Psoas muscle (tissue), 8 donors: ENCODE results near the gene C1QTNF6. TPM values are rescaled to one million over a fixed set of nuclear protein-coding genes. Genes with fewer than 3 reads are reported as not detected.

Source experiments
- ATAC-seq, 4 donors: fragments of 200-7000 bp; cut with Tn5 transposase; one replicate each; pipeline ENCODE4 v1.9.1; 2020; ENCODE audit warnings: moderate library complexity in 3 of 4, mild to moderate bottlenecking in 2 of 4
- DNase-seq, 2 donors: peaks; one replicate each; pipeline ENCODE4 v3.0.0-alpha.2; 2020
- H3K27ac ChIP-seq: fragments of 200-600 bp; one replicate; pipeline ENCODE4 v1.8.0; 2022
- H3K27me3 ChIP-seq, 3 donors: fragments of 200-600 bp in 1 of 3; one replicate each; pipeline versions ENCODE4 v1.6.1 to v1.8.0; 2013 to 2022; ENCODE audit warnings: low read length in 2 of 3, mild to moderate bottlenecking in 2 of 3, moderate library complexity in 1 of 3; ENCODE audit not compliant: insufficient read depth in 3 of 3
- H3K36me3 ChIP-seq, 2 donors: fragments of 200-600 bp in 1 of 2; one replicate each; pipeline versions ENCODE4 v1.6.1 to v1.8.0; 2013 to 2022; ENCODE audit warnings: low read depth in 1 of 2, mild to moderate bottlenecking in 1 of 2, moderate library complexity in 1 of 2; ENCODE audit not compliant: insufficient read depth in 1 of 2
- H3K4me1 ChIP-seq: fragments of 200-600 bp; one replicate; pipeline ENCODE4 v1.8.0; 2022
- H3K4me3 ChIP-seq: fragments of 200-600 bp; one replicate; pipeline ENCODE4 v1.8.0; 2022; ENCODE audit warnings: mild to moderate bottlenecking
- H3K9me3 ChIP-seq: fragments of 200-600 bp; one replicate; pipeline ENCODE4 v1.8.0; 2022
- CTCF ChIP-seq: fragments of 200-600 bp; IDR thresholded peaks from one replicate; pipeline ENCODE4 v1.8.0; 2022; ENCODE audit warnings: antibody characterized with exemption
- WGBS, 3 donors: extraction: QIAGEN DNeasy Blood & Tissue Kit; methylation state at CpG; one replicate each; pipeline versions ENCODE4 v1.1.6 to v1.1.7; 2013; 5-methylcytosine and 5-hydroxymethylcytosine counted together
- intact Hi-C, 2 donors: fragments of 100-400 bp; cut with DNase I; formaldehyde crosslinking; loops; one replicate each; pipeline versions ENCODE4 v1.11.0 to v1.14.2; 2022
- long read RNA-seq, 2 donors: library from polyadenylated mRNA; unstranded; transcript quantifications; one replicate each; pipeline ENCODE4 v2.0.0, GENCODE V29; 2021
- polyA plus RNA-seq, 3 donors: library from polyadenylated mRNA; stranded (reverse); fragments of 200-250 nt; gene quantifications; one replicate each; pipeline ENCODE4 v1.2.3, GENCODE V29; 2013
- total RNA-seq, 4 donors: library from RNA; stranded (reverse); fragmentation: NEBNext Ultra II Directional in 2 of 4; extraction: Animal tissue kit (Norgen Biotek cat#: 25700) in 2 of 4; gene quantifications; one replicate each; pipeline versions ENCODE4 v1.2.1 to v1.2.4, GENCODE V29; 2021 to 2023
- donor health status: healthy with polysubstance abuse.
- donor health status: DM: no; HTN: no; CAD: no; lungs with moderate emphysema.
- donor health status: Bipolar disorder and iron deficiency.
- donor health status: healthy.
- donor health status: DM: yes; HTN: yes; CAD: no.
- donor health status: DM: no; HTN: no; CAD: no.
- donor health status: DM: no; HTN: no; CAD: no.
- donor health status: DM: yes; HTN: yes; CAD: no.

Gene C1QTNF6
- 1 to 10 TPM in 3 of 4 donors, under 1 TPM in 1; 0.75 to 8.2 (median 1.0) TPM for total RNA-seq
- polyA plus RNA-seq: 1 to 10 TPM in 2 of 3 donors, under 1 TPM in 1; 0.66 to 1.8 (median 1.1) TPM
- long read RNA-seq, donor 1: 0 reads
- long read RNA-seq, donor 2, partial matches to known transcripts: 0 of 1 reads
- long read RNA-seq, donor 2, other reads (novel, unspliced or antisense): 1 of 1 reads

GRCh38 chr22:37187891-37188761 is at the start of gene C1QTNF6:
Gene C1QTNF6 (minus strand): TSS chr22:37188247. CDS start chr22:37188213, 34 bp downstream.
- H3K27me3 ChIP-seq: no peaks in the 10 kb centered on the region
- TF ChIP-seq CTCF: no peak
- H3K36me3 ChIP-seq: no peaks in the 10 kb centered on the region
- DNase-seq: peak; percentile 31 to 56
- 30 to 41% (median 32%) methylated on average over 17 of the region's 17 CpGs for WGBS, 3 donors
- intact Hi-C loops: no loop called here
- ATAC-seq: peak; percentile 40 to 61 (median 54)
- H3K9me3 ChIP-seq: no peaks in the 10 kb centered on the region
- H3K4me1 ChIP-seq: peaks cover 40% of the 10 kb centered on the region
- peak within 1 kb of the TSS; percentile 52 for H3K4me3 ChIP-seq
- peak within 1 kb of the TSS; percentile 73 for H3K27ac ChIP-seq

- Histone ChIP-seq H3K27ac (no peak overlapping the region), H3K36me3 (no peaks in the 10 kb centered on the region), H3K27me3 (peaks cover 0 to 62% (median 24%) of the 10 kb centered on the region in 3 donors), H3K4me3 (no peak overlapping the region), H3K4me1 (no peaks in the 10 kb centered on the region), H3K9me3 (no peaks in the 10 kb centered on the region)
- no peak for TF ChIP-seq CTCF
- ATAC-seq (no peak), DNase-seq (peak in 1 of 2 donors; percentile 6)
- WGBS, 3 donors: 78 to 90% (median 89%) methylated on average over 3 of the region's 3 CpGs
- intact Hi-C loops: no loop called here
Observed at GRCh38 chr22:37235897-37236607, 48.0 kb upstream of the C1QTNF6 start.

- no peaks in the 10 kb centered on the region for H3K36me3 ChIP-seq
- no peak overlapping the region for H3K27ac ChIP-seq
- 75 to 78% (median 77%) methylated on average over 16 of the region's 16 CpGs for WGBS, 3 donors
- no peaks in the 10 kb centered on the region for H3K4me1 ChIP-seq
- peak in 1 of 2 donors; percentile 8 for DNase-seq
- no peak overlapping the region for H3K4me3 ChIP-seq
- intact Hi-C loops: no loop called here
- peaks cover 0 to 60% (median 24%) of the 10 kb centered on the region in 3 donors for H3K27me3 ChIP-seq
- ATAC-seq: no peak
- H3K9me3 ChIP-seq: no peaks in the 10 kb centered on the region
- TF ChIP-seq CTCF: no peak
Observed at GRCh38 chr22:37234736-37235711, 47.0 kb upstream of the C1QTNF6 start.
